GM19452 (cell line): Measurements from ENCODE around the gene PTPRQ.
"Not testable (repeated sequence)": the region's sequence is repeated elsewhere in the genome, so short reads cannot be mapped to it uniquely, and the experiment has no call there.

Source experiments
- ATAC-seq: cut with Tn5 transposase; IDR thresholded peaks from one replicate; pipeline ENCODE4 v1.9.1; 2021; ENCODE audit not compliant: unreplicated experiment

PTPRQ gene

GRCh38 chr12:80634903-80635302, 190.9 kb downstream of the PTPRQ start:
- ATAC-seq, result no peak

- no peak for ATAC-seq
These were observed 192.8 kb downstream of the PTPRQ start for GRCh38 chr12:80636832-80637231.

- no peak for ATAC-seq
These were observed 197.9 kb downstream of the PTPRQ start for GRCh38 chr12:80641936-80642335.

- no peak for ATAC-seq
These were observed 199.9 kb downstream of the PTPRQ start for GRCh38 chr12:80643961-80644360.

GRCh38 chr12:80648881-80649280, 204.8 kb downstream of the PTPRQ start:
- ATAC-seq, result no peak

GRCh38 chr12:80655751-80656150, 211.7 kb downstream of the PTPRQ start:
- ATAC-seq, result no peak

- ATAC-seq, result no peak
These were observed 215.6 kb downstream of the PTPRQ start for GRCh38 chr12:80659512-80660063.

GRCh38 chr12:80662586-80662985, 218.6 kb downstream of the PTPRQ start:
- no peak for ATAC-seq

- ATAC-seq, result no peak
These were observed 226.2 kb downstream of the PTPRQ start for GRCh38 chr12:80670214-80670613.

- ATAC-seq, result not testable (repeated sequence)
These were observed 232.1 kb downstream of the PTPRQ start for GRCh38 chr12:80676042-80676636.

- no peak for ATAC-seq
These were observed 232.8 kb downstream of the PTPRQ start for GRCh38 chr12:80676856-80677255.

GRCh38 chr12:80677994-80678393, 234.0 kb downstream of the PTPRQ start:
- ATAC-seq, result no peak

- no peak for ATAC-seq
These were observed 235.5 kb downstream of the PTPRQ start for GRCh38 chr12:80679346-80680131.

GRCh38 chr12:80681287-80681686, 237.3 kb downstream of the PTPRQ start:
- peak; percentile 64 for ATAC-seq

- no peak for ATAC-seq
These were observed 237.8 kb downstream of the PTPRQ start for GRCh38 chr12:80681786-80682185.

GRCh38 chr12:80684077-80684495, 240.1 kb downstream of the PTPRQ start:
- no peak for ATAC-seq

GRCh38 chr12:80690090-80690489, 246.1 kb downstream of the PTPRQ start:
- no peak for ATAC-seq

GRCh38 chr12:80690513-80690912, 246.5 kb downstream of the PTPRQ start:
- no peak for ATAC-seq

GRCh38 chr12:80692114-80692513, 248.1 kb downstream of the PTPRQ start:
- no peak for ATAC-seq

GRCh38 chr12:80697270-80697887, 253.3 kb downstream of the PTPRQ start:
- ATAC-seq, result no peak

GRCh38 chr12:80698256-80698655, 254.2 kb downstream of the PTPRQ start:
- ATAC-seq, result no peak
